Osteocyte (in vitro differentiated cells): Measurements from ENCODE around the gene KRT7. TPM values are rescaled to one million over a fixed set of nuclear protein-coding genes. Genes with fewer than 3 reads are reported as not detected.

ENCODE experiments used
- DNase-seq: peaks from one replicate; pipeline ENCODE4 v3.0.0; 2021; ENCODE audit warnings: mixed read lengths; ENCODE audit not compliant: unreplicated experiment; ENCODE audit errors: extremely low spot score
- H3K27ac Mint-ChIP-seq: one replicate; pipeline ENCODE4 v1.8.0; 2021; ENCODE audit warnings: mild to moderate bottlenecking, mixed read lengths; ENCODE audit not compliant: unreplicated experiment
- H3K27me3 Mint-ChIP-seq: one replicate; pipeline ENCODE4 v1.8.0; 2021; ENCODE audit warnings: mixed read lengths; ENCODE audit not compliant: unreplicated experiment
- H3K36me3 Mint-ChIP-seq: one replicate; pipeline ENCODE4 v1.8.0; 2021; ENCODE audit warnings: mixed read lengths; ENCODE audit not compliant: unreplicated experiment
- H3K4me1 Mint-ChIP-seq: one replicate; pipeline ENCODE4 v1.8.0; 2021; ENCODE audit warnings: mixed read lengths; ENCODE audit not compliant: unreplicated experiment
- H3K4me3 Mint-ChIP-seq: one replicate; pipeline ENCODE4 v1.8.0; 2021; ENCODE audit warnings: mild to moderate bottlenecking, moderate library complexity, mixed read lengths; ENCODE audit not compliant: unreplicated experiment
- H3K9me3 Mint-ChIP-seq: one replicate; pipeline ENCODE4 v1.8.0; 2021; ENCODE audit warnings: mixed read lengths; ENCODE audit not compliant: unreplicated experiment
- total RNA-seq: library from RNA; stranded (reverse); gene quantifications from 2 replicates; pipeline ENCODE4 v1.2.1, GENCODE V29; 2021
- TF ChIP-seq, protein P1 (sequence below): fragments of 200-600 bp; sonication (generic); IDR thresholded peaks from 2 replicates; pipeline ENCODE4 v1.5.0; 2021; ENCODE audit warnings: antibody characterized with exemption, mild to moderate bottlenecking, moderate library complexity

KRT7 gene
- total RNA-seq, 1 donor from 2014 or later = 168 TPM

GRCh38 chr12:52278575-52279421, 45.8 kb downstream of the KRT7 start:
- Mint-ChIP-seq H3K27ac (peak overlapping the region; percentile 97), H3K36me3 (no peaks in the 10 kb centered on the region)

DNA sequence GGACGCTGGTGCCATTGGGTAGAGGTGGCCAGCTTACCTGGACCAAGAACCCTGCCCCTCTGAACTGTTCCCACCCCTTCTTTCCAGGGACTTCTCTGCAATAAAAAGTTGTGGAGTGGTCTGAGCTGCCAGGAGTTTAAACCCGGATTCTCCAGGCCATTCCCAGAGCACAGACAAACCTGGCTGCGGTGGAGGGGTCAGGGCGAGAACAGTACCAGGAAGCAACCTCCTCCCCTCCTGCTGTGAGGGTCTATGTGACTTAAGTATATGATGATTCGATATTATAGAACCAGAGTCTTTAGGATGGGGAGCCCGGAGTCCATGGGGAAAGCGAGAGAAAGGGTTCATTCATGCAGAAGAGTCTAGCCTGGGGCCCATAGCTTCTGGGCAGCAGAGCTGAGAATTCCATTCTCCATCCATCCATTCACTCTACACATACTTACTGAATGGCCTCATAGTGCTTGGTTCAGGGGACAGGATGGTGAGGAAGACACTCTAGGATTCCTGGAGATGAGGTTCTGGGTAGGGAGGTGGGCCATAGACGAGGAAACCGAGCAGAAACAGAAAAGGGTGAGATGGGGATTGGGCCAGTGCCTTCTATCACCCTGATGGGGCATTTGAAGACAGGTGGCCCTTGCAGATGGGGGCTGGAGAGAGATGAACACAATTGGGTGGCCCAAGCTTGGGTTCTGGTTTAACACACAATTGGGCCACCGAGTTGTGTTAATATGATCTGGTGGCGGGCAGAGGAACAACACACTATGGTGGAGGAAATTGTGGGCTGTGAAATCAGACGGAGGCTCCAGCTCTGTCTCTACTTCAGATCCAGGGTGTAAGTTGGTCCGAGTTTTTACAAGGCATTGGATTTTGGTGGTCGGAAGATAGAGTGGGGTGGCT, 46.6 kb downstream of the KRT7 start:
- Mint-ChIP-seq H3K9me3 (no peaks in the 10 kb centered on the region), H3K27ac (peak overlapping the region; percentile 97), H3K4me1 (peaks cover 52% of the 10 kb centered on the region), H3K4me3 (no peak overlapping the region), H3K36me3 (no peaks in the 10 kb centered on the region), H3K27me3 (peaks cover 3% of the 10 kb centered on the region)
- DNase-seq = peak; percentile 53
- TF ChIP-seq, protein P1, sequence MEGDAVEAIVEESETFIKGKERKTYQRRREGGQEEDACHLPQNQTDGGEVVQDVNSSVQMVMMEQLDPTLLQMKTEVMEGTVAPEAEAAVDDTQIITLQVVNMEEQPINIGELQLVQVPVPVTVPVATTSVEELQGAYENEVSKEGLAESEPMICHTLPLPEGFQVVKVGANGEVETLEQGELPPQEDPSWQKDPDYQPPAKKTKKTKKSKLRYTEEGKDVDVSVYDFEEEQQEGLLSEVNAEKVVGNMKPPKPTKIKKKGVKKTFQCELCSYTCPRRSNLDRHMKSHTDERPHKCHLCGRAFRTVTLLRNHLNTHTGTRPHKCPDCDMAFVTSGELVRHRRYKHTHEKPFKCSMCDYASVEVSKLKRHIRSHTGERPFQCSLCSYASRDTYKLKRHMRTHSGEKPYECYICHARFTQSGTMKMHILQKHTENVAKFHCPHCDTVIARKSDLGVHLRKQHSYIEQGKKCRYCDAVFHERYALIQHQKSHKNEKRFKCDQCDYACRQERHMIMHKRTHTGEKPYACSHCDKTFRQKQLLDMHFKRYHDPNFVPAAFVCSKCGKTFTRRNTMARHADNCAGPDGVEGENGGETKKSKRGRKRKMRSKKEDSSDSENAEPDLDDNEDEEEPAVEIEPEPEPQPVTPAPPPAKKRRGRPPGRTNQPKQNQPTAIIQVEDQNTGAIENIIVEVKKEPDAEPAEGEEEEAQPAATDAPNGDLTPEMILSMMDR = no peak

More at GRCh38 chr12:52278575-52279421, 45.8 kb downstream of the KRT7 start:
- H3K9me3 Mint-ChIP-seq = no peaks in the 10 kb centered on the region
- peaks cover 52% of the 10 kb centered on the region for H3K4me1 Mint-ChIP-seq
- TF ChIP-seq, protein P1 = peak; percentile 99
- H3K27me3 Mint-ChIP-seq = peaks cover 5% of the 10 kb centered on the region
- peak overlapping the region; percentile 44 for H3K4me3 Mint-ChIP-seq
- peak; percentile 94 for DNase-seq

DNA sequence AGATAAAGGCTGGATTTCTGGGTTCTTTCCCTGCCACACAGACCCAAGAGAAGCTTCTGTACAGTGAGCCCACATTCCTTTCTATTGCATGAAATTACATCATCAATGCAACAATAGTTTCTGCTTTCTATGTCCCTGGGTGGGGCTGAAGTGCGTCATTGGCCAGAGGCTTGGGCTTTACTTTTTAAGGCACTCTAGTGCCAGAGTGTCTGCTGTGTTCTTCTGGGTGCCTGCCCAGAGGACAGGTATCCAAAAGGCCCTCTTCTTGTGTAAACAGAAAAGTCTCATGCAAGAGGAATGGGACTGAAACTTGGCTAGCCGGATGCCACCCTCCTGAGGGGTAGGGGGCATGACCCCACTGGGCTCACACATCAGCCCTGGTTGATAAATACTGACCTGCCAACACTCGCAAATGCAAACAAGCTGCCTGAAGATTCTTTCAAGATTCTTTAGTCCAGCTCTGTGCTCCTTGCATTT, 47.3 kb downstream of the KRT7 start:
- no peak overlapping the region for H3K4me3 Mint-ChIP-seq
- peaks cover 52% of the 10 kb centered on the region for H3K4me1 Mint-ChIP-seq
- DNase-seq = peak; percentile 83
- H3K9me3 Mint-ChIP-seq = no peaks in the 10 kb centered on the region
- TF ChIP-seq, protein P1 = no peak
- no peaks in the 10 kb centered on the region for H3K27me3 Mint-ChIP-seq
- no peaks in the 10 kb centered on the region for H3K36me3 Mint-ChIP-seq
- H3K27ac Mint-ChIP-seq = peak overlapping the region; percentile 97

DNA sequence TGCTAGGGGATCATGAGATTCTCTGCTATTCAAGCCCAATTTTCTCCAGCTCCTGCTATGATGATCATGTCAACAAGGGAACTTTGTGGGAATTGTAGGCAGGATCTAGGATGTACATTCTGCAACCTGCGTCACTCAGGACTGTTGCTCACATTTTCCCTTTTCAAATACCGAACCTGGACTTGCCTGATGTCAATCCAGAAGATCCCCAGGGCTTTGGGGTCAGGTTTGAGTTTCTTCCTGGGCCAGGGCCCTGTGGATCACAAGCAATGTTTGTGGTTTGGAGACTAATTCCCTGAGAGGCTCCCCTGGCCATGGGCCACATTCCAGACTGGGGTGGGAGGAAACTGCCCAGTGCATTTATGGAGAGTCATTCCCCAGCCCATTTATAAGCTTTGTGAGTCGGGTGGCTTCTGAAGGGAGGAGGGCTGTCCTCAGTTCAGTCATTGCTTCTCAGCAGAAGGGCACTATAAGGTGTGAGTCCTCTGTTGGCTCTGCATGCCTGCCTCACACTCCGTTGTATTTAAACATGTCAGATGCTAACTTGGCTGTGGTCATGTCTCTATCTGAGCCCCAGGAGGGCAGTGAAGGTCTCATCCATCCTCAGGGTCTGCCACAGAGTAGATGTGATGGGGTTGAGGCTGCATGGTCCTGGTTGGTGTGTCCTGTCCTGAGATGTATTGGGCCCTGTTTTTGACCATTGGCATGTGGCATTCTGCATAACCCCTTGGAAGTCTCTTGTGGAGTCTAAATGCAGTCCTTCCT, 47.9 kb downstream of the KRT7 start:
- Mint-ChIP-seq H3K27ac (peak overlapping the region; percentile 97), H3K36me3 (no peaks in the 10 kb centered on the region), H3K27me3 (no peaks in the 10 kb centered on the region), H3K9me3 (no peaks in the 10 kb centered on the region), H3K4me1 (peaks cover 52% of the 10 kb centered on the region), H3K4me3 (no peak overlapping the region)
- TF ChIP-seq, protein P1 = no peak
- DNase-seq = peak; percentile 92
